ENCODE data around the gene HES5. TPM values are rescaled to one million over a fixed set of nuclear protein-coding genes. Genes with fewer than 3 reads are reported as not detected.

The HES5 gene
- total and polyA plus RNA-seq, 2 of the 4 experiments (the other 2 are of a cell fraction): not detected

DNA sequence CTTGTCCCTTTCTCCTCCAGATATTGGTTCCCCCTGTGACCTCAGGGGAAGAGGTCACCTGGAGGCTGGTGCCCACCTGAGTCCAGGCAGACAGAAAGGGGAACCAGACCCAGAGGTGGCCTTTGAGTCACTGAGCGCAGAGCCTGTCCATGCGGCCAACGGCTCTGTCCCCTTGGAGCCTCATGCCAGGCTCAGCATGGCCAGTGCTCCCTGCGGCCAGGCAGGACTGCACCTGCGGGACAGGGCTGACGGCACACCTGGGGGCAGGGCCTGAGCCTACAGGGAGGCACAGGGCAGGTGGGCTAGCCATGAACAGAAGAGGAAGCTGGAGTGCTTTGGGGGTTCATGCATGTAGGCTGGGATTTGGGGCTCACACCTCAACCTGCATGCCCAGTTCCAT is 28.8 kb upstream of the HES5 start:
- H3K18ac ChIP-seq (ENCODE audit: low read depth, low read length): no peak overlapping the region
- H3K9ac ChIP-seq (ENCODE audit: low read depth, low read length): no peak overlapping the region
- dilution Hi-C loops (cut with HindIII; ENCODE audit: low sequenced_read_pairs, unreplicated experiment): no loop called here
- no peak overlapping the region for H2AK5ac ChIP-seq (ENCODE audit: low read depth, low read length)
- POLR2A ChIA-PET (ENCODE audit: unreplicated experiment): no interaction called here
- no peak overlapping the region for H2AFZ ChIP-seq (replicated peaks; ENCODE audit: low read length, poor library complexity)
- no peaks in the 10 kb centered on the region for H3K9me1 ChIP-seq (ENCODE audit: insufficient read depth, low read length)
- no peak overlapping the region for H3K56ac ChIP-seq (ENCODE audit: extremely low read depth, insufficient read depth, low read length)
- WGBS, 2 experiments (ENCODE audit: extremely low coverage in 2 of 2, insufficient read length in 1 of 2): 60% methylated on average over 2 of the region's 6 CpGs; no CpG with 5 or more reads in 1 of the 2 experiments
- no peaks in the 10 kb centered on the region for H3K36me3 ChIP-seq (ENCODE audit: control insufficient read depth, insufficient read depth, low read length)
- DNase-seq (no peak), ATAC-seq (ENCODE audit: low read depth) (no peak)
- H3K4me1 ChIP-seq (ENCODE audit: control insufficient read depth, insufficient read depth, low read length): no peaks in the 10 kb centered on the region
- TF ChIP-seq CEBPB (IDR thresholded peaks at IDR 0.05; ENCODE audit: low read depth, low read length): no peak
- TF ChIP-seq, protein P1, sequence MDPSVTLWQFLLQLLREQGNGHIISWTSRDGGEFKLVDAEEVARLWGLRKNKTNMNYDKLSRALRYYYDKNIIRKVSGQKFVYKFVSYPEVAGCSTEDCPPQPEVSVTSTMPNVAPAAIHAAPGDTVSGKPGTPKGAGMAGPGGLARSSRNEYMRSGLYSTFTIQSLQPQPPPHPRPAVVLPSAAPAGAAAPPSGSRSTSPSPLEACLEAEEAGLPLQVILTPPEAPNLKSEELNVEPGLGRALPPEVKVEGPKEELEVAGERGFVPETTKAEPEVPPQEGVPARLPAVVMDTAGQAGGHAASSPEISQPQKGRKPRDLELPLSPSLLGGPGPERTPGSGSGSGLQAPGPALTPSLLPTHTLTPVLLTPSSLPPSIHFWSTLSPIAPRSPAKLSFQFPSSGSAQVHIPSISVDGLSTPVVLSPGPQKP (IDR thresholded peaks at IDR 0.05; ENCODE audit: borderline replicate concordance, low read depth, low read length): no peak
- TF ChIP-seq SMC3 (IDR thresholded peaks at IDR 0.05; ENCODE audit: low read depth, low read length): no peak
- no peak for TF ChIP-seq CHD1 (IDR thresholded peaks at IDR 0.05; ENCODE audit: low read depth, low read length)
- TF ChIP-seq, protein P2, sequence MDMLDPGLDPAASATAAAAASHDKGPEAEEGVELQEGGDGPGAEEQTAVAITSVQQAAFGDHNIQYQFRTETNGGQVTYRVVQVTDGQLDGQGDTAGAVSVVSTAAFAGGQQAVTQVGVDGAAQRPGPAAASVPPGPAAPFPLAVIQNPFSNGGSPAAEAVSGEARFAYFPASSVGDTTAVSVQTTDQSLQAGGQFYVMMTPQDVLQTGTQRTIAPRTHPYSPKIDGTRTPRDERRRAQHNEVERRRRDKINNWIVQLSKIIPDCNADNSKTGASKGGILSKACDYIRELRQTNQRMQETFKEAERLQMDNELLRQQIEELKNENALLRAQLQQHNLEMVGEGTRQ (IDR thresholded peaks at IDR 0.05; ENCODE audit: low read depth, low read length): no peak
- TF ChIP-seq MAZ (IDR thresholded peaks at IDR 0.05; ENCODE audit: borderline replicate concordance, low read depth, low read length): no peak
- no peak for TF ChIP-seq RAD21 (IDR thresholded peaks at IDR 0.05; ENCODE audit: low read length)
- TF ChIP-seq NFE2L2 (IDR thresholded peaks at IDR 0.05; ENCODE audit: low read depth, low read length): no peak
- TF ChIP-seq MXI1 (IDR thresholded peaks at IDR 0.05; ENCODE audit: borderline replicate concordance, low read depth, low read length): no peak
- TF ChIP-seq RFX5 (IDR thresholded peaks at IDR 0.05; ENCODE audit: low read depth, low read length): no peak
- no peak for TF ChIP-seq MAFK (IDR thresholded peaks at IDR 0.05; ENCODE audit: low read depth, low read length)
- TF ChIP-seq POLR2A (IDR thresholded peaks at IDR 0.05; ENCODE audit: low read depth, low read length): no peak
- TF ChIP-seq FOS (IDR thresholded peaks at IDR 0.05; ENCODE audit: low read depth, low read length): no peak
- no peak for TF ChIP-seq BHLHE40 (IDR thresholded peaks at IDR 0.05; ENCODE audit: low read depth, low read length)
- no peak for TF ChIP-seq RCOR1 (IDR thresholded peaks at IDR 0.05; ENCODE audit: insufficient replicate concordance, low read length)
- no peaks in the 10 kb centered on the region for H3K79me1 ChIP-seq (ENCODE audit: low read depth in 1 of 2, low read length in 2 of 2)
- H2BK120ac ChIP-seq (ENCODE audit: low read depth, low read length): no peak overlapping the region
- no peak overlapping the region for H2BK5ac ChIP-seq (ENCODE audit: low read depth, low read length, poor library complexity, severe bottlenecking)
- no peak overlapping the region for H3K4me2 ChIP-seq (ENCODE audit: low read depth, low read length)
- H2AK9ac ChIP-seq (replicated peaks; ENCODE audit: low read depth, low read length, poor library complexity): no peak overlapping the region
- H3K4ac ChIP-seq (ENCODE audit: low read depth, low read length): no peak overlapping the region
- intact Hi-C loops (cut with micrococcal nuclease): no loop called here
- H3K27me3 ChIP-seq (ENCODE audit: control insufficient read depth, insufficient read depth, low read length): peaks cover 3% of the 10 kb centered on the region; the same call in 1 of the 2 replicates
- CTCF ChIA-PET: no interaction called here
- H4K5ac ChIP-seq (ENCODE audit: low read depth, low read length): no peak overlapping the region
- H4K20me1 ChIP-seq (ENCODE audit: insufficient read depth, low read length): no peaks in the 10 kb centered on the region
- H3K9me3 ChIP-seq (ENCODE audit: control insufficient read depth, insufficient read depth, low read length): no peaks in the 10 kb centered on the region
- H3K27ac ChIP-seq (ENCODE audit: insufficient read depth, low read length): no peak overlapping the region
- no peak overlapping the region for H2BK20ac ChIP-seq (ENCODE audit: low read depth, low read length)
- no TSS peak for BruUV-seq (replicated peaks)
- H4K91ac ChIP-seq (ENCODE audit: insufficient read depth, low read depth, low read length): no peak overlapping the region
- no peak overlapping the region for H3K14ac ChIP-seq (replicated peaks; ENCODE audit: low read depth, low read length)
- no peak overlapping the region for H4K8ac ChIP-seq (ENCODE audit: low read depth in 2 of 2, low read length in 2 of 2)
- H2BK15ac ChIP-seq (ENCODE audit: low read depth, low read length): no peak overlapping the region
- in situ Hi-C loops (cut with MboI; ENCODE audit: low sequenced_read_pairs): no loop called here
- no peak overlapping the region for H3K4me3 ChIP-seq (ENCODE audit: insufficient read depth, low read depth, low read length)
- no peak overlapping the region for H3K23ac ChIP-seq (ENCODE audit: low read depth, low read length)
